HG02678 (cell line): Measurements from ENCODE around the gene PPY.
"Not testable (repeated sequence)": the region's sequence is repeated elsewhere in the genome, so short reads cannot be mapped to it uniquely, and the experiment has no call there.

ENCODE experiments used
- ATAC-seq: cut with Tn5 transposase; IDR thresholded peaks from one replicate; pipeline ENCODE4 v1.9.1; 2021; ENCODE audit warnings: mild to moderate bottlenecking, moderate library complexity; ENCODE audit not compliant: unreplicated experiment

The PPY gene

DNA sequence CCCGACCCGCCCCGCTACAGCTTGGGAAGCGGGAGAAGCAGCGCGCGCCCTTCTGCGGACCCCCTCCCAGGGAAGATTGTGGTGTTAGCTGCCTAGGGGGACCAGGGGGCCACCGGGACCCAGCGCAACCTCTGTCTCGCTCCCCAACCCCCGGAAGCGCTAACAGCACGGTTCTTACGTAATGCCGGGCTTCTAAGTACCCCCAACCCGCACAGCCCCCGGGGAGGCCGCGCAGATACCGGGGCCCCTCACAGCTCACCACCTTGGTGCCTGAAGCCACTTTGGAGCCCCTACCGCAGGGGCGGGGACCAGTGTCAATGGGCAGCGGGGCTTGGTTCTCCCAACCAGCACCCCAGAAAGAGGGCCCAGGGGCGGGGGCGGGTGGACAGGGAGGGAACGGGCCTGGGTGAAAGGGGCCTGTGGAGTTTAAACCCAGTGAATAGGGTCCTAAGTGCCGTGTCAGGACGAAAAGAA is 35.3 kb downstream of the PPY start:
- no peak for ATAC-seq

DNA sequence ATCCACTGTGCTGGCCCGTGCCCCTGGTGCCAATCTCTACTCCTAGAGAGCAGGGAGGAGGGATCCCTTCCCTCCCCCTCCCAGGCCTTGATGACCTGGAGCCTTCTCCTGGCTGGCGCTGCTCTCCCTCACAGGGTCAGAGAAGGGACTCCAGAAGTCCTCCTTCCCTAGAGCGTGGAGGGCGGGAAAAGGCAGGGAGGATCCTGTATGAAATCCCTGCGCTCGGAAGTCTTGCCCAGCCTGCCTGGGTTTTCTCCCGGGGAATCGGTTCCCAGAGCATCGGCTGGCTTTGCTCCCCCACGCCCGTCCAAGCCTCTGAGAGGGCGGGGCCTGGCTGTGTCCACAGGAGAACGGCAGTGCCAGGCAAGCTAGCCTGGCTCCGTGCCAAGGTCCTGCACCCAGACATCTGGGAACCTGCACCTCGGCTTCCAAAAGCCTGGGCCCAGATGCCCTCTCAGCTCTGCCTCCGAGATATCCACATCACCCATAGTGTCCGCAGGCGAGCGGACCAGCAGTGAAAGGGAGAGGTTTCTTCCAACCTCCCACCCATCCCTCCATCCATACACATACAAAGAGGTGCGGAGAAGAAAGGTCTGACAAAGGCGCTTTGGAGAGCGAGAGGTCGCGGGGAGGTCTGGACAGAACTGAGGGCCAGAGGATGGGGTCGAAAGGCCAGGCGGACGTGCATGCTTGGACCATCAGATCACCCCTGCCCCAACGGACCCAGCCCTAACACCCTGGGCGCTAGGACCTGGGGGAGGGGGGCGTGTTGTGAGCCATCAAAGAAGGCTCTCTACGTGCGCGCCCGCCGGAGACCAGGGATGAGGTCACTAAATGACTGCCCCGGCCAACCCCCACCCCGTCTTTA is 36.1 kb downstream of the PPY start:
- ATAC-seq = no peak

DNA sequence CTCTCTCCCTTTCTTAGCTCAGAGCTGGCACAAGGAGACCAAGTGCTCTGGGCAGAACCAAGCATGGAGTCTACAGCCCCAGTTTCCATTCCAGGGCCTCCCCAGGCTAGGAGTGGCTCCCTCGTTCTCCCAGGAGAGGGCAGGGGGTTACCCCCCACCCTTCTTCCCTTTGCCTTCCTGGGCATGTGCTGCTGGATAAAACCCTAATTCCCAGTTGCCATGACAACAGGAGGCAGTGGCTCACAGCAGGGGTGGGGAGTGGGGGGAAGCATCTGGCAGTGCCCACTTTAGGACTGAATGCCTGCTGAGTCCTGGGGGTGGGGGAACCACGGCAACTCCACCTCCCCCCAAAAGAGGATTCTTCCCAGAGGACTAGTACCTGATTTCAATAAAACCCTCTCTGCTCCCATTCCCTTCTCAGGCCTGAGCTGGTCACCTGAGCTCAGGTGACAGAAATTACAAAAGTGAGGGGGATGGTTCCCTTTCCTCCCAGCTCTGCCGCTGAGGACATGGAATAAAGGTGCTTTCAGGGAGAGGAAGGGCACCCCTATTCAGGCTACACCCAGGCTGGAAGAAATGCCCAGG is 36.8 kb downstream of the PPY start:
- no peak for ATAC-seq

DNA sequence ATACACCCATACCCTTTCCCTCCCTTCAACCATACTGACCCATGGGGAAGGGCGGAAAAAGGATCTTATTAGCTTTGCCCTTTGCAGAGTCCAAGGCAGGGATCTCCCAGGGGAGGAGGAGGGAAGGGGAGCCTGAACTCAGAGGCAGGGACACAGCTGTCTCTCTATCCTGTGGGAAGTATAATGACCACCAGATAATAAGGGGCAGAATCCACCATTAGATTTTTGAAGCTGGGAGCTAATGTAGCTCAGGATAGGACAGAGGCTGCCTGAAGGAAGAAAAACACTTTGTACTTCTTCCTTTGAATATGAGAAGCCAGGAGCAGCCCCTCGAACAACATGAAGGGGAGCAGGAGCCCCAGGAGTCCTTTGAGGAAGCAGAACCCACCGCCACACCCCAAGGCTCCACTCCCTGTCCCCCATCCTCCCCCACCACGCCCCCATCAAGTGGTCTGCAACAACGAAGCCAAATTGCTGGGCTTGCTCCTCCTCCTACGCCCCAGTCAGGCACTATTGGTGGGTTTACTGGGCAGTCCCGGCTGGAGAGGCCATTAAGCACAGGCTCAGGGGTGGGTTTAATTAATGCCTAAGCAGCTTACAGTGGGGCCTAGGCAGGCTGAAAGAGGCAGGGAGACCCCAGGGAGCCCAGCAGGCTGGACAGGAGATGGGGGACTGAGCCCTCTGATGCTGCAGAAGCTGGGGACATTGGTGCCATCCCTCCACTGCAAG is 40.3 kb downstream of the PPY start:
- ATAC-seq = no peak

DNA sequence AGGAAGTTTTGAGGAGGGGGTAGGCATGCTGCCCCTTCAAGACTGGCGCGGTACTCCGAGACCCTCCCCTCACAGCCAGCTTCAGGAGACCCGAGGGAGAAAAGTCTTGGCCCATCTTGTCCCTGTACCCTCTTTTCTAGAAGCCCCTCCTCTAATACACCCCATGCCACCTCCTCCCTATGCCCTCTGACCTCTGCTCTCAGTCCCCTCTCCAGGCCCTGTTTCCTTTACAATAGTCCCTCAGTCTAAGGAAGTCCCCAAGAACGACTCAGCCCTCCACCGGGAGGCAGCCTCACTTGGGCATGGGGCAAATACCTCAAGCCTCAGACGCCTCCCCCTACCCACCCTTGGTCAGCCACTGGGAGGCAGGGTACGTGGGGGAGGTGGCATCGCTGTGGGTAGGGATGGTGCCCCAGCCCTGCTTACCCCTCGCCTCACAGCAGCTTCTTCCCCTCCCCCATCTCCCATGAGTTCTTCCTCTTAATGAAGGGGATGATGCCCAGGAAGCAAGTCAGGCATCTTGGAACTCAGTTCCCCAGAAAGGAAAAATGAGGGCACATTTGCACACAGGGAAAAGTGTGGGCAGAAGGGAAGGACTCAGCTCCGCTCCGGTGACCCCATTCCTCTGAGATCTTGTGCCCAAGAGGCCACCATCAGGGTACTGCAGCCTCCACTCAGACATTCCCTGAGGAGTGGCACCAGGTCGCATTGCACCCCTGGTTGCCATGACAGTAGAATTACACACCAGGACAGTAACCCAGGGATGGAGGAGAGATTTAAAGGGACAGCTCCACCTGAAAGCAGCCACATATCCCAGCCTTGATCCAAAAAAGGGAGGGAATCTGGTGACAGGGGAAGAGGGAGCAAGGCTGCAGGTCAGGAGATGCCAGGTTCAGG is 41.2 kb downstream of the PPY start:
- no peak for ATAC-seq

DNA sequence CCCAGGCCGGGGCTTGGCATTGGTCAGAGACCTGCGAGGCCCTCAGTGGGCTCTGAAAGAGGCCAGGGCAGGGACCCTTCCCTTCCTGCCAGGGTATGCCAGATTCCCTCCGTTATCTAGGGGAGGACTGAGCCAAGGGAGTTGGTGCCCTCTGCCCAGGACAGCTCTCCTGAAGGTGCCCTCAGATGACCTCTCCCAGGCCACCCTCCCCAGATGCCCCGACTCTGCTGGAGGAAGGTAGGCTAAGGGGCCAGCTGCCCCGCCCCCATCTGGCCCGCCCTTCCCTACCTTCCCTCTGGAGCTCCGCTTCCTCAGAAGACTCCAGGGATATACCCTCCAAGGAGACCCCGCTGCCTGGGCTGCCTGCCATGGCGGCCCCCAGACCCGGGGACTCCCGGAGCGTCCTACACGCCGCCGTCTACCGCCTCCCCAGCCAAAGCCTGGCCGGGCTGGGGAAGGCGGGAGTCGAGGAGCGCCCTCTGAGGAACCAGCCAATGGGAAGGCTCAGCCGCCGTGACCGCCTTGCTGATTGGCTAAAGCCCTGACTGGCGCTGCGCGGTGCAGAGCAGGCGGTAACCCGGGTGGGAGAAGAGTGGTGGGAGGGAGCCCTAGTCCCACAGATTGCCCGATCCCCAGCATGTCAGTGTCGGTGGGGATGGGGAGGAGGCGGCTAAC is 42.0 kb downstream of the PPY start:
- ATAC-seq = no peak

DNA sequence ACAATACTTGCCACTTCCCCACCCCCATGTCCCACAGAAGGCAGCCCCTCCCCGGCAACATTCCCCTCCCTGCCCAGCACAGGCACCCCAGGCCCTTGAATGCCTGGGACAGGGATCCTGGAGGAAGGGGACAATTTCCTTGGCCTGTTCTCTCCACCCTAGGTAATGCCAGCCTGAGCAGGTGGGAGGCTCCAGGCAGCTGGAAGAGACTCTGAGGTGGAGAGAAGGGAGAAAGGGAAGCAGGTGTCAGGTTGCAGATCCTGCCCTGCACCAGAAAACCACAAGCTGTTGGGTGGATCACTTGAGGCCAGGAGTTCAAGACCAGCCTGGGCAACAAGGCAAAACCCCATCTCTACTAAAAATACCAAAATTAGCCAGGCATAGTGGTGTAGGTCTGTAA is 43.8 kb downstream of the PPY start:
- ATAC-seq = no peak

DNA sequence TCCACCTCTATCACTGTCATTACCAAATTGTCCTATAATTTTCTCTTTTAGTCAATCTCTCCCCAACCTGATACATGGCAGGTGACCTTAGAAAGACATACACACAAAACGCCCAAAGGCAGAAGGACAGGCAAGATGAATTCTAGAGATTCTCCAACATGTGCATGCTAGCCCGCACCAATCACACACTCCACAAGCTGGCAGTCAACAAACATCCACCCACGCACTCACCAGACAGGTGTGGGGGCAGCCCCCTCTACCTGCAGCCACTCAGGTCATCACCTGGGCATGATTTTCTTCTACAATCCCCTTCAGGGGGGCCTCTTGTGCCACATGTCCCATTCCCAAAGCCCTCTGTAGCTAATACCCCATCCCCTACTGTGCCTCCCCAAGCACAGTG is 44.4 kb downstream of the PPY start:
- no peak for ATAC-seq

DNA sequence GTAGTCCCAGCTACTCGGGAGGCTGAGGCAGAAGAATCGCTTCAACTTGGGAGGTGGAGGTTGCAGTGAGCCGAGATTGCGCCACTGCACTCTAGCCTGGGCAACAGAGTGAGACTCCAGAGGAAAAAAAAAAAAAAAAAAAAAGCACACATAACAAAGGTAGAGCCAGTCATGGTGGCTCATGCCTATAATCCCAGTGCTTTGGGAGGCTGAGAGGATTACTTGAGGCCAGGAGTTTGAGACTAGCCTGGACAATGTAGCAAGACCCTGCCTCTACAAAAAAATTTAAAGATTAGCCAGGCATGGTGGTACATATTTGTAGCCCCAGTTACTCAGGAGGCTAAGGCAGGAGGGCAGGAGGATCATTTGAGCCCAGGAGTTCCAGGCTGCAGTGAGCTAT is 47.8 kb downstream of the PPY start:
- ATAC-seq = not testable (repeated sequence)

DNA sequence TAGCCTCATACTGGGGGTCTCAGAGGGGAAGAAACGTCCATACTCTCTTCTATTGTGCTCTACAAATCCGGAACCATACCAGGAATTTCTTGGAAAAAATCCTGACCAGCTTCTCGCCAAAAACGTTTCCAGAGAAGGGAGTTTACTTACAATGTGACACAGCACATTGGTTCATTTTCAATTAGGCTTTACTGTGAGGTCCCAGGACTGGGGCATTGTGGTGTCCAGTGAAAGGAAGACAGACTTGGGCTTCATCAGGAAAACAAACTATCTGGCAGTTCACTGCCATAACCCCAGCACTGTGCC is 49.7 kb downstream of the PPY start:
- ATAC-seq = no peak

DNA sequence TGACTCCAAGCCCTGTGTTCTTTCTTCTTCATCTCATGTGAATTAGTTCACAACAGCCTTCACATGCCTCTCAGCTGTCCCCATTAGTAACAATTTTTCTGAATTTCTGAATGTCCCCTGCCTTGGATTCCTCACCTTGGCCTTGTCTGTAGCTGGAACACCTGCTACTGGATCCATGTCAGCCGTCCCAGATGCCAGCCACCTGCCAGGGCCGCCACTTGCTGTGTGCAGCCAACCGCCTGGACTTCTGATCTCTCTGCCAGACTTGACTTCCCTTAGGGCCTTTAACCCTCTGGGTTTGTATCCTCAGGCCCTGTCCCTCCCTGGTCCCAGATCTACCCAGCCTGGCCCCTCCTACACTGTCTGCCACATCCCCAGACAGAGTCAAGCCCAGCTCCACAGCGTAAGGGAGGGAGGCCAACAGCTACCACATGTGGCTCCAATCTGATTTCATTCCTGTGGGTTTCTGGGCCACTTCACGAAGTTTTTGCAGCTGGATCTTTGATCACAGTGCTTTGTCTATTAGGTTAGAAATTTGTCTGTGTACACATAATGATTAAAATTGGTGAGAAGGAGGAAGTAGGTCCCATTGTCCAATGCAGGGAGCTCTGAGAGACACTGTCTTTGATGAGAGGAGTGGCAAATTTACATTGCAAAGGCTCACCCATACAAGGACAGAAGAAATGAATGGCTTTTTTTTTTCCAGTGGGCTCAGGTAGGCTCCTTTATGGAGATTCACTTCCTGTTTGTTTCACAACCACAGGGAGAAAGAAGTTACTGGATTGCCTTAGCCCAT is 50.2 kb downstream of the PPY start:
- no peak for ATAC-seq
